ENCODE results near the gene TRIM67.

The TRIM67 gene

GRCh38 chr1:231159202-231159962 is 2.5 kb upstream of the TRIM67 start:
- no peak for DNase-seq

DNA sequence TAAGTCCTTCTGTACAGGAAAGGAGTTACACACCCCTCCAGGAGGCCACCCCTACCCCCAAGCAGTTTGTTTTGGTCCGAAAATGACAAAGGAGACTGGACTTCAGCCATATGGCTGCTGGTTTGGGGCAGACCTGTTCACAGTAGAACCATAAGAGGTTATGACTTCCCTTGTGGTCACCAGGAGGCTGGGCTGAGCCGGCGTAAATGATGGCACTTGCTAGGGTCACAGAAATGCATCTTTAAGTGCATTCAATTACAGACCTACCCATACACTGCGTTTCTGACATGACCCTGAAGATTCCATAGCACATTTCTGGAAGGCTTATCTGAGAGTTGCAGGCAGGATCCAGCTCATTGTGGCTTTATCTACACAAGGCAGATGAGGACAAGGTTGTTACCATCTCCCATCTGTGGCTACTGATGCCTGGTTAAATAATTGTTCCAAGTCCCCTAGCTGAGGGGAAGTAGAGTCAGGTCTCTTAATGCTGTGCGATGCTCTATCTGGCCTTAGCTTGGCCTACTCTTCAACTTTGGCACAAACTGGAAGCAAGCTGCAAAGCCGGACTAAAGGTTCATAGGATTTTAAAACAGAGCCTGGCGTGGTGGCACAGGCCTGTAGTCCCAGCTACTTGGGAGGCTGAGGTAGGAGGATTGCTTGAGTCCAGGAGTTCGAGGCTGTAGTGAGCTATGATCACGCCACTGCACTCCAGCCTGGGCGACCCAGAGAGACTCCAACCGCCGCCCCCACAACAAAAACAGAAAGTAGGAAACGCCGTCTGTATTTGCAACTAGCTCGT is 1.7 kb upstream of the TRIM67 start:
- no peak for DNase-seq

DNA sequence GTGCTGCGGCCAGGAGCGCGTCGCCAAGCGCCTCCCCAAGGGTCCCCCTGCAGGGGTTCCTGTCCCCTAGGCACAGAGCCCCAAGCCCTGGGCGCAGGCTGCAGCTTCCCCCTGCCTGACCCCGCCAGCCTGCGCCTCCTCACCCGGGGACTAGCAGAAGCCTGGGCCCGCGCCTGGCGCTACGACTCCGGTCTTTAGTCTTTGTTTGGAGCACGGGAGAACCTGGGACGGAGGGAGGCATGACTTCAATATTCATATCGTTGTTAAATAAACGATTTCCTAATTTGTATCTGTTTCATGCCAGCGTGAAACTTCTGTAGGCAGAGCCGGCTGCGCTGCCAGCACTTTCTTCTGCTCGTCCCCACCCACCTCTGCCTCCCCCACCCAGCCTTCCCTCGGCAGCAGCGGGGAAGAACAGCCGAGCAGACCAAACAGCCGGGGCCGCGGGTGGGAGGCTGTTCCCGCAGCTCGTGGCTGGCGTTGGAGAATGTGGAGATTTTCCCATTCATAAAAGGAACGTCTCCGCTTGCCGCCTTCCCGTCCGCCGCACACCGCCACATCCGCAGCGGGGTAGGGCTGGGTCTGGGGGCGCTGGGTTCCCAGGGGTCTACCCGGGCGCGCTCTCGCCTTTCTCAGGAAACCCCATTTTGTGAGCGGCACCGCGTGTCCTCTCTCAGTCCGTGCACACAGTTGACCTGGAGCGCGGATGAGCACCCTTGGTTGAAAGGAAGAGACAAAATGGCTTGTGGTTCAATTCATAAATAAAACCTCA is 777 bp upstream of the TRIM67 start:
- no peak for DNase-seq

GRCh38 chr1:231162297-231162969 is 575 bp downstream of the TRIM67 start:
- peak; percentile 10 for DNase-seq

GRCh38 chr1:231162970-231163829 is 1.3 kb downstream of the TRIM67 start:
- DNase-seq = no peak

GRCh38 chr1:231163830-231164427 is 2.1 kb downstream of the TRIM67 start:
- no peak for DNase-seq

- DNase-seq = no peak
Measured at GRCh38 chr1:231165371-231165770, 3.5 kb downstream of the TRIM67 start.

DNA sequence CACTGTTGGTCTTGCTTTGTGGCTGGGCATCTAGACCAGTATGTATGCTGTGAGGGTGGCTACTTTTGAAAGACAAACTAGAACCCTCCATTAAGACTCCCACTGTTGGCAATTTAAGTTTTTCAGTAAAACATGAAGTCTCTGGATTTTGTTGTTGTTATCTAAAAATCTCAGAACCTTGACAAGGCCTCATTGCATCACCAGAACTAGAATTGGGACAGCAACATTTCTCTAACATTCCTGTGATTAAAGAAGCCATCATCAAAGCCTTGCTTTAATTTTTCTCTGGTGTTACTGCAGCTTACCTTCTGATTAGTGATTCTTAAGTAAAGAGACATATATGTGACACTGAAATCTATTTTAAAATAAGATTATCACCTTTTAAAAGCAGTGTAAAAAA is 4.5 kb downstream of the TRIM67 start:
- DNase-seq = no peak

DNA sequence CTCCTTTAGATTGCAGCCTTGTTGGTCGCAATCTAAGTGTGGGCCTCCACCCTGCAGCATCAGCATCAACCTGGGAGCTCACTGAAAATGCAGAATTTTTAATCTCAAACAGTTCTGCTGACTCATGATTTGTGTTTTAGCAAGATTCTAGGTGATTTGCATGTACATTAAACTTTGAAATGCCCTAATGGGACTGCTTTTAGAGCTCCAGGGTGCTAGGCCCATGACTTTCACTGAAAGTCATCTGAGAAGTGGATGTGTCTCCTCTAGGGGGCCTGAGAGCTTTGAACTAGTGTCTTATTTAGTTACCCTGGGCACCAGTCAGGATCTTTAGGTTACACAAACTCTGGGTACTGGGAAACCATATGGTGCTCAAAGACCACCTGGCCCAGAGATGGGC is 9.0 kb downstream of the TRIM67 start:
- no peak for DNase-seq

DNA sequence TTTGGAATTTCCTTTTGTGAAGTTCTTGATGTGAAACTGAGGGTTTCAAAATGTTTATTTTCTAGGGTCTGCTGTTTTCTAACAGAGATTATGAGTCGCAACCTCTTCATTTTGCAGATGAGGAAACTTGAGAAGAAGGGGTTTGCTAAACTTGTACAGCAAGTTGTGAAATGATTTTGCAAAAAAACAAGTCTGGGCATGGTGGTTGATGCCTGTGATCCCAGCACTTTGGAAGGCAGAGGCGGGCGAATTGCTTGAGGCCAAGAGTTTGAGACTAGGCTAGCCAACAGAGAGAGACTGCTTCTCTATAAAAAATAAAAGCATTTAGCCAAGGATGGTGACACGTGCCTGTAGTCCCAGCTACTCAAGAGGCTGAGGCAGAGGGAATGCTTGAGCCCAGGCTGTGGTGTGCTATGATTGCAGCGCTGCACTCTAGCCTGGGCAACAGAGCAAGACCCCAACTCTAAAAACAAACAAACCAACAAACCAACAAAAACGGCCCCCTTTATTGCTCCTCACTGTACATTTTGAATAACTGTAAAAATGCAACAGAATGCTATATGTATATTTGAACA is 9.9 kb downstream of the TRIM67 start:
- DNase-seq = no peak

GRCh38 chr1:231172411-231172810 is 10.6 kb downstream of the TRIM67 start:
- no peak for DNase-seq

DNA sequence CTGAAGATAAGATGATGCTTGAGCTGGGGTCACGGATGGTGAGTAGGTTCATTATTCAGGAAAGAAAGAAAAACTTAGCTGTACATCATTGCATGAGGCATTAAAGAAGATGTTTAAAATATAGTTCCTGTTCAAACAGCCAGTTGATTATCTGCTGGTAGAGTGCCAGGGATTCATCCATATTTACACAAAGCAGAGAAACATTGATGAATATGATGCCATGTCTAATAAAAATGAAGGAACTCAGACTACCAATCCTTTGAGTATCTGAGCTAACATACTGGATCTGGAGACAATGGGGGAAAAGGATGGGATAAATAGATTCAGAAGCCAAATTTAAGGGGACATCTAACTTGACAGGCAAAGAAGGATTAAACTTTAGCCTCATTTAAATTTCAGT is 14.6 kb downstream of the TRIM67 start:
- DNase-seq = no peak

DNA sequence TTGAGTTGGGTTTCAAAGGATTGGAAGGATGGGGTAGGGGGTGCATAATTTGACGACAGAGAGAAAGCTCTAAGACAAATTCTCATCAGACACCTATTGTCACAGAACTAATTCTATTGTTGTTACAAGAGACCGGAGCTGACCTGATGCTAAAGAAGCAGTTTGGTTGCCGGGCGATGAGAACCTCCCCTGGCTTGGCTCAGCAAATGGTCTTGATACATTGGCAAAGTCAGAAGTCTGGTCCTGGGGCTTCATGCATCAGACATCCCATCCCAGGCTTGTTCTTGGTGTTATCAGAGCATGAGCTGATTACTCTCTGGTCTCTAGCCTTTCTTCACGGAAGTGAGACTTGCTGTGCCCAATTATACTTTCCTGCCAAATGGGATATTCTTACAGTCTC is 15.4 kb downstream of the TRIM67 start:
- DNase-seq = no peak

DNA sequence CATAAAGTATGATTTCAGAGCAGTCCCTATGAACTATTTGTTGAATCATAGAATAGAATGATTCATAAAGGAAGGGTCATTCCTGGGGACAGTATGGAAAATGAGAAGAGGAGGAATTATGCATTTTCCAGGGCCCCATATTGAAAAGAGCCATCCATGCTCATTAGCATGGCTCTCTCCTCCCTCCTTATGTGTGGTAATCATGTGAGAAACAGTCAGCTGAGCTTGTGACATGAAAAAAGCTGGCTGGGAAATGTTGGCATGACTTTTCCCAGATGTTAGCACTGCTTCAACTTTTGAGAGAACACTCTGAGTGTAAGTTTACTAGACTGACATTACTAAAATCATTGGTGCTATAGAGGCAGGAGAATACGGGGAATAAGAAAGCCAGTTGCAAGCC is 16.1 kb downstream of the TRIM67 start:
- peak; percentile 24 for DNase-seq

- DNase-seq = no peak
Measured at GRCh38 chr1:231178970-231179369, 17.1 kb downstream of the TRIM67 start.

- no peak for DNase-seq
Measured at GRCh38 chr1:231180034-231180433, 18.2 kb downstream of the TRIM67 start.

DNA sequence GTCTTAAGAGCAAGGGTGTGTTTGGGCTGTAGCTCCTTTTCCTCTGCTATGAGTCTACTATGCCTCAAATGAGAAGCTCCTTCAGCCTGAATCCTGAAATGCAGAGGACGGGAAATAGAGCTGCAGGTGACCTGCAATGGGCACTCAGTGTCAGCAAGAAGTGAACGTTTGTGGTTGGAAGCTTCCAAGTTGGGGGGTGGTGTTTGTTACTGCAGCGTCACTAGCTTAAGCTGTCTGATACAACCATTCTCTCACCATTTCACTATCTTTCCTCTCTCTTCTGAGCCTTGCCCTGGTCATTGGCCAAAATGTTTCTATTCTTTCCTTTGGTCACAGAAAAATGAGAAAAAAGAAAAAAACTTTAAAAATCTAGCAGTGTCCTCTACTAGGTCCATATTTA is 19.4 kb downstream of the TRIM67 start:
- no peak for DNase-seq

DNA sequence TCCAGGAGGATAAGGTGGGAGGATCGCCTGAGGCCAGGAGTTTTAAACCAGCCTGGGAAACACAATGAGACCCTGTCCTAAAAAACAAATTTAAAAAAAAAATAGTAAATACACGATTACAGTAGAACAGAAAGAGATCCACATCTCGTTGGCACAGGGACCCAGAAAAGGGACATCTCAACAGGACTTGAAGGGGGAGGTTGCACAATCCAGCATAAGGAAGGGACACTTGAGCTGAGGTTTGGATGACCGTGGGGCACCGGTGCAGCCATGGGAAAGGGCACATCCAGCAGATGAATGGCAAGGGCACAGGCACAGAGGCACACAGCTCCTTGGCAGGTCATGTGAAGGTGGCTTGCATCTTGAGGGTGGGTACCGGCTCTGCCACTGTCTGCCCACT is 20.5 kb downstream of the TRIM67 start:
- no peak for DNase-seq

DNA sequence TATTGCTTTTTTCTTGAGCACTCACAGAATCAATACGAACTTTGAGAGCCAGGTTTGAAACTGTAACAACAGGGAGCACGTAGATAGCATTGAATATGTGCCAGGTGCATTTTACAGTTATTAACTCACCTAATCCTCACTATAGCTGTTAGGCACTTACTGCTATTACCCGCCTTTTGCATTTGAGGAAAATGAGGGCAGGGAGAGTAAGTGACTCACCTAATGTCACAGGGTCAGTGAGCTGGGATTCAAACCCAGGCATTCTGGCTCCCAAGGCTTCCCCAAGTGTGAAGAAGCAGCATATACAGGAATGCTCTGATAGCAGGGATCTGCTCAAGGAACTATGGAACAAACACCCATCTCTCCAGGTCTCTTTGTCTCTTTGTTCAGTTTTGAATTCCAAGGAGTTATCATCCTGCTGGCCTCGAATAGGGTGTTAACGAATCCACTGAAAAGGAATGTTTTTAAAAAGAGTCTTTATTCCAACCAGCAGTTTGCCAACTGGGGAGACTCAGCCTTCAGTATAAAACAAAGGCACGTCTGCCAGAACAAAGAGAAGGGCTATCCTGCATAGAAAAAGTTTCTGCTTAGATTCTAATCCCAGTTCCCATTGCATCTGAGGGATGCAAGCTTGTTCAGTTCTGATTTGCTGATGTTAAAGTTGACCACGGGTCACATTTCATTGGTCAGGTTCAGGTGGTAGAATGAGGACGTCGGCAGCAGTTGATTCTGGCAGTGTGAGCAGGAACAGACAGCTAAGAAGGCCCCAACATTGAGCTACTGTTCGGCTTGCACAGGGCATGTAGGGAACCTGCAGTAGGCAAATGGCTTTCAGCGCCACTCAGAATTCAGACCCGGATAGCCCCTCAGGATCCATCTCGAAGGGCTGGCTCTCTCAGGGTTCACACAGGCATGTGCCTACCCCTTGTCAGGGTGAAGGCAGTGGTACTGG is 22.1 kb downstream of the TRIM67 start:
- DNase-seq = no peak

- DNase-seq = no peak
Measured at GRCh38 chr1:231184891-231185290, 23.0 kb downstream of the TRIM67 start.

Measured in suppressor macrophage treated with lipopolysaccharide for 4 hours (primary cell).